Activated CD4-positive, alpha-beta T cell treated with anti-CD3 and anti-CD28 coated beads, Interleukin-2, amount 50 U/mL, for 24 hours (primary cell): Measurements from ENCODE around the gene GNG8.
"Not testable (repeated sequence)": the region's sequence is repeated elsewhere in the genome, so short reads cannot be mapped to it uniquely, and the experiment has no call there.

Experiments
- DNase-seq, 2 donors: peaks; one replicate each; pipeline ENCODE4 v3.0.0-alpha.2; 2020; ENCODE audit warnings: low read depth in 1 of 2, low spot score in 1 of 2

GNG8 gene

DNA sequence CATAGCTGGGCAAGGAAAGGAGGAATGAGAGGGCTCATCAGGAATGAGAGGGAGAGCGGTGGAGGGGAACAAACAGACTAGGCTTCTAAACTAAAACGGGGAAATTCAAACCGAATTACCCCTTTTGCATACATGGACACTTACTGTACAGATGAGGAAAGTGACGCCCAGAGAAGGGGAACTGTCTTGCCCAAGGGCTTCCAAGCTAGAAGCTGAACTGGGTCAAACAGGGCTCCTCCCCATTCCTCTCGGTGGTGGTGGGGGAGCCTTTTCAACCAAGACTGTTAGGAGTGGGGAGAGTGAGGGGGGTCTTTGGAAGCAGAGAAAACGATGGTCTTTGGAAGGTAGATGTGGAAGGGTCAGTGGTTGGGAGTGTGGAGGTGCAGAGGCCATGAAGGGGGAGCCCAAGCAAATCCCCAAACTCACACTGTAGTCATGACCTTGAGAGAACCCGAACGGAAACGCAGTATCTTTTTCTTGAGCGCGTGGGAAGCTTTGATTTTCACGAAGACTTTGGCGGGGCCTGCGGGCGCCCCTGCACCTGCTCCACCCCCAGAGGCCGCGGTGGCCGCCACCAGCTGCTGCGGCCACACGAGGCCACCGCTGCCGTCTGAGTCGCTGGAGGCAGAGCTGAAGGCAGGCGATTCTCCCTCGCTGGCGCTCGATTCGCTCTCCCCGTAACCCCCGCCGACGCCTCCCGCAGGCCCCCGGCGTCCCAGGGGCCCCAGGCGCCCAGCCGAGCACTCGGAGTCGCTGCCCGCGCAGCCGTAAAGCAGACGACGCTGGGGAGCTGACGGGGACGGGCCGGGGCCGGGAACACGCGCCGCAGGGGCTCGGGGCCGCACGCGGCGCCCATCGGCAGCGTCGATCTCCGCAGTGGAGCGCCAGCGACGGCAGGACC lies 12.3 kb upstream of the GNG8 start:
- no peak for DNase-seq

DNA sequence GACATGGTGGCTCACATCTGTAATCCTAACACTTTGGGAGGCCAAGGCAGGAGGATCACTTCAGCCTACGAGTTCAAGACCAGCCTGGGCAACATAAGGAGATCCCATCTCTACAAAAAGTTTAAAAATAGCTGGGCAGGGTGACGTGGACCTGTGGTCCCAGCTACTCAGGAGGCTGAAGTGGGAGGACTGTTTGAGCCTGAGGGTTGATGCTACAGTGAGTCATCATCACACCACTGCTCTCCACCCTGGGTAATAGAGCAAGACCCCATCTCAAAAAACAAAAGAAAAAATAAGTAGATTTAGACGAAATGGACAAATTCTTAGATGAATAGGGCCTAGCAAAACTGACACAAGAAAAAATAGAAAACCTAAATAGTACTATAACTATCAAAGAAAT lies 10.4 kb upstream of the GNG8 start:
- no peak for DNase-seq

DNA sequence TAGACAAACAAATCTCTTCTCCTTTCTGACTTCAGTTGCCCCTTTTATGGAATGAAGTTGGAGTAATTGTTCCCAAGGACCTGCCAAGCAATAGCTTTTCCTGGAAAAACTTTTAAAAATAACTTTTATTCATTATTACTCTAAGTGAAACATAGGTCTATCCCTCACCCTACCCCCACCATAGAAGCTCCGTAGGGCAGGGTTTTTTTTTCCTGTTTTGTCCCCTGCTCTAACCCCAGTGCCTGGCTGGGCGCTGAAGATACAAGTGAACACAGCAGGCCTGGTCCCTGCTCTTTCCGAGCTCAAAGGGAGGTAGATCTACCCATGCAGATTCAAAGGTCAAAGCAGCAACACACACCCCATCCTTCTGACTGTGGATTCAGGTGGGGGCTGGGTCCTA lies 8.7 kb upstream of the GNG8 start:
- no peak for DNase-seq

DNA sequence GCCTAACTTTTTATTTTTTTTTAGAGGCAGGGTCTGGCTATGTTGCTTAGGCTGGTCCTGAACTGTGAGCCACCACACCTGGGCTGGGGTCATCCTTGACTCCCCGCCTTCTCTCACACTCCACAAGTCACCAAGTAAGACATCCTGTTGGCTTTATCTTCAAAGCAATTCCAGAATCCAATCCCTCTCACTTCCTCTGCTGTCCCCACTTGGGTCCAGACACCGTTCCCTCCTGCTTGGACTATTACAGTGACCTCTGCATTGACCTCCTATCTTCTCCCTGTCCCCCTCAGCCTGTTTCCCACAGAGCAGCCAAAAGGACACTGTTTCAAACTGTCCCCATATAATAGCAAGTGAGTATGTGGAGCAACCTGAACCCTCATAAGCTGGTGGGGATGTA lies 4.7 kb upstream of the GNG8 start:
- no peak for DNase-seq

DNA sequence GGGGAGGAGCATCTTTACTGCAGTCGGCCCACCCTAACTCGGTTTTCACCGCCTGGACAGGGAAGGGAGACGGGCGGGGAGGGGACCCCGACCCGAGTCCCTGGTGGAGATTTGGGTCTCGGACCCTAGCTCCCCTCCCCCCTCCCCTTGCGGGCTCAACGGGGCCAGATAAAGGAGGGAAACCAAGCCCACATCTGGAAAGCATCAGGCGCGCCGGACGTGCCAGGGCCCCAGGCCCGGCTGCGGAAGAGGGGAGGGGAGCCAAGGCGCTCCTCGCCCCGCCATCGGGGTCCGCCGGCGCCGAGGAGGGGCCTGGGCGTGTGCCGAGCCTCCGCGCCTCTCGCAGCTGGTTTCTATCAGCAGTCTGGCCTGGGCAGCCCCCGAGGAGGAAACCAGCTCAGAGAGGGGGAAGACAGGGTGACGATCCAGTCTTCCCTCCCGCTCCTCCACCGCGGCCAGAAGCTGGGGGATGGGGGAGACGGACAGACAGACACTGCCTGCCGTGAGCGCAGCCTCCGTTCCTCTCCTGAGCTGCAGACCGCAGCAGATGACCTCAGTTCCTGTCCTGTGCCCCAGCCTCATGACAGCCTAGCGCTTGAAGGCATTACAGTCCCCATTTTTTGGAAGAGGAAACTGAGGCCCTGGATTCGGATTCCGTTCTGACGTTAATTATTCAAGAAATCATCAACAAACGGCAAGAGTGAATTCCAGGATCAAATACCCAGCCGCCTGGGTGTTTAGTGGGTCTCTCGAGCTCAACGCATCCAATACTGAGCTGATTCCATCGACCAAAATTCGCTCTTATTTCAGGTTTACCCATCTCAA lies 3.6 kb upstream of the GNG8 start:
- DNase-seq: no peak

DNA sequence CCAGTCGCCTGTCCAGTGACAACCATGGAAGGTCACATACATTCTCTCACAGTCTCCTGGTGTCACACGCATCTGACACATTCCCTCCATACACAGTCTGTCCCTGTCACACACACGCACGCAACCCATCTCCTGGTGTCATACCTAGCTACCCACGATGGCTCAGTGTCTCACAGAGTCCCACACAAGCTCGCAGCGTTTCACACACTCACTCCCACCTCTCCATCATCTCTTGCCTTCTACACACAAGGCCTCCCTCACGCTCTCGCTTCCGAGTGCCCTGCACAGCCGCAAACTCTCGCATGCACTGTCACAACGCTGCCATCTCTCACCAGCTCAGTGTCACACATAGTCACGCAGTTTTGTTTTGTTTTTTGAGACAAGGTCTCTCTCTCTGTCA lies 1.2 kb upstream of the GNG8 start:
- DNase-seq: no peak

DNA sequence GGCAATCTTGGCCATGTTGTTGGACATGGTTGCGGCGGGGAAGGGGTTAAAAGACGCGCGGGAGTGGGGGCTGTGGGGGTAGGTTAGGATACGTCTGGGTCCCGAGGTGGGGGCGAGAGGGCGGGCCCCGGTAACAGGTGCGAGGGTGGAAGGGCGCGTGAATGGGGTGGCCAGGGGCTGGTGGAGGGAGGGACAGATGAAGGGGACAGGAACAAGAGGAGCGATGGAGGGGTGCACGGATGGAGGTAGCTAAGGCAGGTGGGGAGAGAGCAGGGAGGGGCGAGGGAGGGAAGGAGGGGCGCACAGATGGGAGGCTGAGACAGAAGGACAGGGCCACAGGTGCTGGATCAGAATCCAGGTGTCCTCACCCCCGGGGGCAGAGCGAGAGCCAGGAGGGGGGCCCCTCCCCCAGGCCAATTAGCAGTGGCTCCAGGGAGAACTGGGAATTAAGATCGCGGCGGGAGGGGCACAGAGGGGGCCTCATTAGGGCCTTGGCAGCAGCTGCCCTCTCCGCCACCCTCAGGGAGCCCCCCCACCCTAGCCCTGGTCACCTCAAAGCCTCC lies 1.3 kb downstream of the GNG8 start:
- no peak for DNase-seq

DNA sequence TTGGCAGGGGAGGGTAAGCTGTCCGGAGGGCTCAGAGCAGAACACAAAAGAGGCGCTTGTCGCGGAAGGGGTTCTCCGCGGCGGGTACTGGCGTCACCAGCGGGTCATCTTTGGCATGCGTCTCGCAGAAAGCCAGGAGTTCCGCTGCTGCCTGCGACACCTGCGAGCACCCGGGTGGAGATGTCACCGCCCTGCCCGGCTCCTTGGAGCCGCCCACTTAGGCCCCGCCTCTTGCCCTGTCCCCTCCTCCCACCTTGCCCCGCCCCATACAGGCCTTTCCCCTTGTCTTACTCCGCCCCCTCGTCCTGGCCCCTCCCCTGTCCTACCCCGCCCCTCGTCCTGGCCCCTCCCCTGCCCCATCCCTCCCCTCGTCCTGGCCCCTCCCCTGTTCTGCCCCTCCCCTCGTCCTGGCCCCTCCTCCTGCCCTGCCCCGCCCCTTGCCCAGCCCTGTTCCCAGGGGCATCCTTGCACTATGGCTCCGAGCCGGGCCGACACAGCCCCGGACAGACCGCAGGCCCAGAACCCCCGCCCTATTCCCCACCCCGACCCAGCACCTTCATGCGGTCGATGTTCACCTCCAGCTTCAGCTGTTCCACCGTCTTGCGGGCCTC lies 1.9 kb downstream of the GNG8 start:
- peak; percentile 90 to 93 for DNase-seq

DNA sequence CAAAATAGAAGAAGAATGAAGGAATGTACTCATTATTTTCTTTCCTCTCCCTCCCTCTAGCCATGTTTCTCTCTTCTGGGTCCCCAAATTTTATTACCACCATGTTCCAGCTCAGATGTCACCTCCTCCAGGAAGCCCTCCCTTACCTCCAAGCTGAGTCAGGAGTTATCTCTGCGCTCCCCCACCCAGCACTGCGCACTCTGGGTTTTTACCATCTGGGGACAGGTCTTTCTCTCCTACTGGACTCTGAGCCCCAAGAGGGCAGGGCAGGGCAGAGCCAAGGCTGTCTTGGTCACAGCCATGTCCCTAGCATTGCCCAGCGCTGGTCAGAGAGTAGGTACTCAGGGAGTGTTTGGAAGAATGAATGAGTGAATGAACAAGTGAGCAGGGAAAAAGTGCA lies 2.9 kb downstream of the GNG8 start:
- DNase-seq: no peak

DNA sequence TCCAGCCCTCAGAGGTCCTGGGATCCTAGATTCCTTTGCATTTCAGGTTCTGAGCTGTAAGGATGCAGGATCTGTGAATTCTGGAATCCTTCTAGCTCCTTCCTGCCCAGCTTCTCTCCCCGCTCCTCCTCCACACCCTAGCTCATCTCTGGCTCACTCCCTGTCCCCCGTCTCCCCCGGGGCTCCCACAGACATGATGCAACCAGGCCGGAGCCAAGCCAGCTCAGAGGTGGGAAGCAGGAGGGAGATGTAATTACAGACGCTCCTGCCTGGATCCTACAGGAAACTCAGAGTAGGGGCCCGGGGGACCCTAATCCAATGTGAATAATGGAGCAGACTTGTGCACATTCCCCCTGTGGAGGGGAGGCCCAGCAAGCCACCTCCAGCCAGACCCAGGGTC lies 4.5 kb downstream of the GNG8 start:
- DNase-seq: no peak

DNA sequence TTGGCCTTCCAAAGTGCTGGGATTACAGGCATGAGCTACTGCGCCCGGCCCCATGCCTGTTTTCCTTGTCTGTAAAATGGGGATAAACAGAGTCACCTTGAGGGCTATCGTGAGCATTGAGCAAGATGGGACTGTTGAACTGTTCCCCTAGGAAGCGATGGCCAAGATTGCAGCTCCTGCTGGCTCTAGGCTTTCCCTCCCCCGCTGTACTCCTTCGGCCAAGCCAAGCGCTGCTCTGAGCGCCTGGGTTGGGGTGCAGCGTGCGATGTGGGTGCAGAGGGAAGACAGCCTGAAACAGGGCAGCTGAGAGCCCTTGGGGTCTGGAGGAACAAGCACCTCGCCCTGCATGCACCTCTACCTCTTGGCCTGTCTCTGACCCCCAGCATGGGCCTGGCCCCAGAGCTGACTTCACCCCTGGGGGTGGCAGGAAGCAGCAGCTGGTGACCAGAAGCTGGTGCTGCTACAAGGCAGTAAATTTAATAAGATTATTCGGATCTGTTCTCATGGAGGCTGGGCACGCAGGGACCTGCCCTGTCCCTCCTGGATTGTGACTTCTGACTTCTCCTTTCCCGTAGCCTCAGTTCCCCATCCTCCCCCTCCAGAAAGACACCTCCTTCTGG lies 5.3 kb downstream of the GNG8 start:
- DNase-seq: no peak

DNA sequence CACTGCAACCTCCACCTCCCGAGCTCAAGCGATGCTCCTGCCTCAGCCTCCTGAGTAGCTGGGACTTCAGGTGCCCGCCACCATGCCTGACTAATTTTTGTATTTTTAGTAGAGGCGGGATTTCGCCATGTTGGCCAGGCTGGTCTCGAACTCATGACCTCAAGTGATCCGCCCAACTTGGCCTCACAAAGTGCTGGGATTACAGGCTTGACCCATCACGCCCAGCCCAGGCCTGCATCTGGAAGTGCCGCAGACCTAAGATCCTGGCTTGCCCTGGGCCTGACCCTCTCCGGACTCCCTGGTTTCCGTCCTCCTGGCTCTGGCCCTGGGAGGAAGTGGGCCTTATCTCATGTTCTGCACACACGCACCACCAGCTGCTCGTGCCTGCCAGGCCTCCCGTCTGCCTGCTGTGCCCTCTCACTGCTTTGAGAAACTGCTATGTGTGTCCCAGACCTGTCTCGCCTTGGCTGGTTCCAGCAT lies 6.4 kb downstream of the GNG8 start:
- DNase-seq: no peak

DNA sequence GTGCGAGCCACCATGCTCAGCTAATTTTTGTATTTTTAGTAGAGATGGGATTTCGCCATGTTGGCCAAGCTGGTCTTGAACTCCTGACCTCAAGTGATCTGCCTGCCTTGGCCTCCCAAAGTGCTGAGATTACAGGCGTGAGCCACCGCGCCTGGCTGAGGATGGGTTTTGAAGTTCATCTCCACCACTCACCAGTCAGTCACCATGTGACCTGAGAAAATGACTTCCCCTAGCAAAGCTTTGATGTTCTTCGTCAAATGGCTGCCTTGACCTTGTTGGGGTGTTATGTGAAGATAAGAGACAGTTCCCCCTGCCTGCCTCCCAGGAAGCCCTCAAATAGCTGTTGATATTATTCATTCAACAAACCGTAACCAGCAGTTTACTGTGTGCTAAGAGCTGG lies 7.0 kb downstream of the GNG8 start:
- not testable (repeated sequence) for DNase-seq

DNA sequence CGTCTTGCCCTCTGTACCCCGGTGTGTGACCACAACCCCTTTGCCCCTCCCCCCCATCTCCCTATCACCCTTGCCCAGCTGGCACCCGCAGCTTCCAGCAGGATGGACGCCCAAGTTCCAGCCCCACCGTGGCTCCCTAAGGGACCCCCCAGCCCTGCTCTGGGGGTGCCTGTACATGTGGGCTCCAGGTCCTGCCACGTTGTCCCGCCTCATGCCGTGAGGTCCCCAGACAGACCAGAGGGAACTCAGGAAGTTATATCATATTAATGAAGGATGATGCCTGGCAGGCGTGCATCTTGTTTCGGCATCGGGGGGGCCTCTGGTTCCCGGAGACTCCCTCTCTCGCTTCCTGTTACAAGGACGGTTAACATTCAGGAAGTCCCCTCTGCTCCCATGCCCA lies 9.6 kb downstream of the GNG8 start:
- no peak for DNase-seq

DNA sequence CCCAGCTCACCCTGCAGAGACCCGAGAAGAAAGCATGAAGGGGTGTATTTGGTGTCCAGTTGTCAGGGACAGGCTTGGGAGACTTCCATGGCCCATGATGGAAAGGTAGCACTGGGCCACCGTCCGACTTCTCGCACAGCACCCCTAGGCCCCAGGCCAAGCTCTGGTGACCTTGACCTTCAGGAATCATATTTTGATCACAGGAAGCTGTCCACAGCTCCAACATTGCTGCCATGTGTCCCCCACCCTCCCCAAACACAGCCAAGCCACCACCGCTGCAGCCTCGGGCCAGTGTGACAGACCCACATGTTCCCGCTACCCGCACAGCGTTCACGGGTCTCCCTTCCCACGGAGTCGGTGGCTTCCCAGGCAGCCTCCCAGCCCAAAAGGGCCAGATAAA lies 10.3 kb downstream of the GNG8 start:
- DNase-seq: no peak

DNA sequence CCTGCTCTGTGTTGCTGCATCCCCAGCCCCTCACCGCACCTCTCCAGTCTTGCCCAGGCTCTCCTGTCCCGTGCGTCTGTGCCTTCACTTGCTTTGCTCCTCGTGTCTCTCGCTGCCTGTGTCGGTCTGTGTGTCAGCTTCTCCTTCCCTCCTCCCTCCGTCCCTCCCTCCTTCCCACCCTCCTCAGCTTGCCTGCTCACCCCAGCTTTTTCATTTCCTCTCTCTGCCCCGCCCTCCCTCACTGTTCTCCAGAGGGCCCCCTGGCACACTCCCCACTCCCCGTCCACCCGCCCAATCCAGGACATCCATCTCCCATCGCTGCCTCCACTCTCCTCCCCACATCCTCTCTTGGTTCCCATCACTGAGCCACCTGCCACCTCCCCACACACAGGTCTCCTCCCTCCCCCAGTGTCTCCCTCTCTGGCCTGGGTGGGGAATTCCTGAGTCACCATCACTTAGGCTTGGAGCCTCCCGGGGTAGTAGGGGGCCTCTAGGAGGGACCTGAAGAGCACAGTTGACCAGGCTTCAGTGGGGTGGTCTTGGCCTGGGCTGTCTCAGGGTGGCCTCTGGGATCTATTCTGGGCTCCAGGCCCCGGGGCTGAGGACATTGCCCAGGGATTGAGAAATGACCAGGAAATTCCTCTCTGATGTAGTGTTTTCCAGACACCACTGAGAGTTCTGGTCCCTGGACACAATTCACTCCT lies 10.9 kb downstream of the GNG8 start, which contains the start of gene PTGIR:
TSS of gene PTGIR (minus strand) at position 132 of the 704 bp plus-strand sequence. CDS start 864 bp downstream, outside the sequence.
- DNase-seq: no peak

DNA sequence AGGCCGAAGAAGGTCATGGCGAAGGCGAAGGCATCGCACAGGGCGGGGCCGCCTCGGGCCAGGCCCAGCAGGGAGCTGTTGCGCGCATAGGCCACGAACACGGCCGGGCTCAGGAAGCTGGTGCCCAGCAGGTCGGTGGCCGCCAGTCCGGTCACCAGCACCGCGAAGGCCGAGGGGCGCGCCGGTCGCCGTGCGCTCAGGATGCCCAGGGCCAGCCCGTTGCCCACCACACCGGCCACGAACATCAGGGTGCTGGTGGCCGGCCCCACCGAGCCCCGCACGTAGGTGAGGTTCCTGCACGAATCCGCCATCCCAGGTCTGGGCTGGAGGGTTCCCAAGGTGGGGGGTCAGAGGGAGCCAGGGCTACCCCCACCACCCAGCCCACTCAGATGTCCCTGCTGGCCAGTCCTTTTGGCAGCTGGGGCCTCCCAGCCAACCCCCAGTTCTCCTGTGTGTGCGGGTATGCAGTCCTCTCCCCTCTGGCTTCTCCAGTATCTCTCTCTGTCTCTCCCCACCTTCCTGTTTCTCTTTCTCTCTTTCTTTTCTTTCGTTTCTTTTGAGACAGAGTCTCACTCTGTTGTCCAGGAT lies 12.0 kb downstream of the GNG8 start:
- no peak for DNase-seq

DNA sequence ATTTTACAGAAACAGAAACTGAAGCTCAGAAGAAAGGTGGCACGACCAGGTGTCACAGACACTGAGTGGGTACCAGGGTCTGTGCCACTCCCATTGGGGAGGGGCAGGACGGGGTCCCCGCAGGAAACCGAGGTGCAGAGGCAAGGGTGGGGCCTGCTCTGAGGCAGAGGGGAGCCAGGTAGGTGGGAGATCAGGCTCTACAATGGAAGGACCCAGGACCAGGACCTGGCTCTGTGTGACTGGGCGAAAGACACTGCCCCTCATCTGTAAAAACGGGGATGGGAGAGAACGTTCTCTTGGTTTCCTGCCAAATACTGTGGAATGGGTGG lies 13.9 kb downstream of the GNG8 start:
- no peak for DNase-seq

DNA sequence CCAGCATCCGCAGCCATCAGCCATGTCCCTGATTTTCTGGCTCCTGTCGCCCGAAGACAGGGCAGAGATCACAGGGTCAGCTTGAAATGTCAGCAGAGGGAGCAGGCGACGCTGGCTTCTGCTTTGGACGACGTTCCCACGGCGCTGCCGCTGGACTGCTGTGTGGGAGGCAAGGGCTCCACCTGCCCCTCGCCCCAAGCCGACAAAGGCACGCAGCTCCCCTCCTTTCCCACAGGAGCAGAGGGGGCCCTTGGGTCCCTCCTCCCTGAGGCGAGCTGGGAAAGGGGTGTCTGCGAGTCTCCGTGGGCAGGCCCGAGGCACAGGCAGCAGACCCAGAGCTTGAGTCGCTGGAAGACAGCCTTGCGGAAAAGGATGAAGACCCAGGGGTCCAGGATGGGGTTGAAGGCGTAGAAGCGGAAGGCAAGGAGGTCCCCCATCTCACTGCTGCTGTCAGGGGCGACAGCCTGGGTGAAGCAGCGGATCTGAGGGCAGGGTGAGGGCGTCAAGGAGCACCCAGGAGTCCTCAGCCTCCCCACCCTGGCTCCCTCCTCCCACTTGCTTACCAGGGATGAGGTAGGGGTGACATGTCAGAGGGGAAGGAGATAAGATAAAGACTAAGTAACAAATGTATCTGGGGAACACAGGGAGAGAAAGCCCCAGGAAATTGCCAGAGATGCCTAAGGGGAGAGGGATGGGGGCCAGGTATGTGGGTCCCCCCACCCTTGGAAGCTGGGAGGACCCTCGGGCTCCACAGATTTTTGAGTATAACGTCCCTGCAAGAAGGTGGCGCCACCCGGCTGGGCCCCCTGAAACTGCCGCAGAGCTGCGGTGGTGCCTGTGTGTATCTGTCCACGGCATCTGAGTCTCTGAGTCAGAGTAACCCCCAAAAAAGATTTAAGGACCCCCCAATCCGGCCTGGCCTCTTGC lies 14.5 kb downstream of the GNG8 start:
- no peak for DNase-seq
